HepG2 (cell line): ENCODE results near the gene SCN4B. TPM values are rescaled to one million over a fixed set of nuclear protein-coding genes. Genes with fewer than 3 reads are reported as not detected.

Experiments used
- EED ChIP-seq: sonication (generic); formaldehyde crosslinking; IDR thresholded peaks from 2 replicates; pipeline ENCODE4 v1.5.0; 2020; ENCODE audit warnings: mild to moderate bottlenecking, missing genetic modification reagents
- FOXO1 ChIP-seq: sonication (generic); formaldehyde crosslinking; IDR thresholded peaks from 2 replicates; pipeline ENCODE4 v1.4.0; 2020; ENCODE audit warnings: missing genetic modification reagents
- HNF4A ChIP-seq: sonication (generic); formaldehyde crosslinking; IDR thresholded peaks from 2 replicates; pipeline ENCODE4 v1.4.0; 2020; ENCODE audit warnings: missing genetic modification reagents
- HNF4G ChIP-seq, 2 experiments: sonication (generic) in 1 of 2; formaldehyde crosslinking in 1 of 2; IDR thresholded peaks; 2 replicates each; pipeline versions ENCODE4 v1.4.0 to v1.6.1; 2011 to 2020; ENCODE audit warnings: borderline replicate concordance in 2 of 2, low read depth in 2 of 2, mild to moderate bottlenecking in 2 of 2, low read length in 1 of 2, missing genetic modification reagents in 1 of 2, moderate library complexity in 1 of 2
- IKZF4 ChIP-seq: sonication (generic); formaldehyde crosslinking; IDR thresholded peaks from 2 replicates; pipeline ENCODE4 v1.5.1; 2020; ENCODE audit warnings: borderline replicate concordance, mild to moderate bottlenecking, low read depth, missing genetic modification reagents; ENCODE audit errors: not compliant biosample characterization
- MEIS2 ChIP-seq: sonication (generic); formaldehyde crosslinking; IDR thresholded peaks from 2 replicates; pipeline ENCODE4 v1.9.0; 2021; ENCODE audit warnings: mild to moderate bottlenecking, missing genetic modification reagents
- NFE2 ChIP-seq: sonication (generic); formaldehyde crosslinking; IDR thresholded peaks from 2 replicates; pipeline ENCODE4 v1.4.0; 2020; ENCODE audit warnings: missing genetic modification reagents
- SMC3 ChIP-seq: IDR thresholded peaks from 2 replicates; pipeline ENCODE4 v1.6.1; 2011; ENCODE audit warnings: low read length, improper control_type of control experiment
- SOX6 ChIP-seq, 2 experiments: fragments of 450-650 bp in 1 of 2; sonication (generic) in 1 of 2; formaldehyde crosslinking in 1 of 2; IDR thresholded peaks; 2 replicates each; pipeline versions ENCODE4 v1.4.0 to v1.6.1; 2017 to 2020; ENCODE audit warnings: antibody characterized with exemption in 1 of 2, mild to moderate bottlenecking in 1 of 2, missing genetic modification reagents in 1 of 2
- TARDBP ChIP-seq: sonication (generic); formaldehyde crosslinking; IDR thresholded peaks from 2 replicates; pipeline ENCODE4 v1.8.0; 2022; ENCODE audit warnings: mild to moderate bottlenecking, missing genetic modification reagents
- ZFX ChIP-seq: sonication (generic); formaldehyde crosslinking; IDR thresholded peaks from 2 replicates; pipeline ENCODE4 v1.4.0; 2020; ENCODE audit warnings: mild to moderate bottlenecking, low read depth, missing genetic modification reagents, moderate library complexity
- ZNF615 ChIP-seq: sonication (generic); formaldehyde crosslinking; IDR thresholded peaks from 2 replicates; pipeline ENCODE4 v1.5.0; 2020; ENCODE audit warnings: mild to moderate bottlenecking, missing genetic modification reagents, borderline replicate concordance
- polyA plus RNA-seq, 8 experiments: library from polyadenylated mRNA; depleted of rRNA in 3 of 8; stranded (reverse) in 7 of 8; unstranded in 1 of 8; fragments of >200 nt; fragmentation: Illumina TruSeq in 4 of 8; extraction: Trizol in 4 of 8; gene quantifications; 2 replicates each; pipeline versions ENCODE4 v1.2.1 to v1.2.3, GENCODE V29; 2011 to 2016; ENCODE audit warnings: low read depth in 4 of 8, missing spikeins in 1 of 8, mixed read lengths in 1 of 8; ENCODE audit not compliant: insufficient read depth in 1 of 8
- total RNA-seq, 5 experiments: library from RNA; depleted of rRNA; stranded (reverse); fragments of >200 nt; fragmentation: Illumina TruSeq; extraction: Trizol; gene quantifications; 2 replicates each; pipeline ENCODE4 v1.2.3, GENCODE V29; 2016; ENCODE audit warnings: low read depth in 1 of 5
- TF ChIP-seq, protein P1 (sequence below): sonication (generic); formaldehyde crosslinking; IDR thresholded peaks from 2 replicates; pipeline ENCODE4 v1.4.0; 2020; ENCODE audit warnings: missing genetic modification reagents
- TF ChIP-seq, protein P2 (sequence below): sonication (generic); formaldehyde crosslinking; IDR thresholded peaks from 2 replicates; pipeline ENCODE4 v1.4.0; 2020; ENCODE audit warnings: missing genetic modification reagents
- TF ChIP-seq, protein P3 (sequence below): IDR thresholded peaks from 2 replicates; pipeline ENCODE4 v1.6.1; 2016; ENCODE audit warnings: mild to moderate bottlenecking
- TF ChIP-seq, protein P4 (sequence below): IDR thresholded peaks from 2 replicates; pipeline ENCODE4 v1.6.1; 2016; ENCODE audit warnings: missing genetic modification reagents, missing compliant biosample characterization
- TF ChIP-seq, protein P5 (sequence below): IDR thresholded peaks from 2 replicates; pipeline ENCODE4 v1.6.1; 2012; ENCODE audit warnings: low read length, improper control_type of control experiment
- TF ChIP-seq, protein P6 (sequence below): sonication (generic); formaldehyde crosslinking; IDR thresholded peaks from 2 replicates; pipeline ENCODE4 v1.4.0; 2020; ENCODE audit warnings: mild to moderate bottlenecking, missing genetic modification reagents

The SCN4B gene
- total and polyA plus RNA-seq, 2 of the 13 experiments (the other 11 are each of a cell fraction or from before 2014, with no cell fraction given) = 0.04 to 0.29 TPM

DNA sequence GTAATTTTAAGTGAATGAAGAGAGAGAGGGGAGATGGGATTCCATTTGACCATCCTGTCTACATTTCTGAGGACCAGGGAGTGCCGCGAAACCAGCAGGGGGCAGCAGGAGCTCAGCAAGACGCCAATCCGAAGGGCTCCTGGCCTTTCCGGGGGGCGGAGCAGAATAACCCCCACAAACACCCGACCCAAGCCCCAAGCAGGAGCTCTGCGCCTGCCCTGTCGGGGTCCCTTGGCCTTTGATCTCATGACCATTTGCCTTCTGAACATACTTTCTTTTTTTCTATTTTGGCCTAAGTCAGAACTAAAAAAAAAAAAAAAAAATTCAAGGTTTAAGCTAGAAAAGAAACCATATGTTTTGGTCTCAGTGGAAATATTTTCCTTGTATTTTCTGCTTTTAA lies 45.7 kb upstream of the SCN4B start (continued):
- TF ChIP-seq, protein P1, sequence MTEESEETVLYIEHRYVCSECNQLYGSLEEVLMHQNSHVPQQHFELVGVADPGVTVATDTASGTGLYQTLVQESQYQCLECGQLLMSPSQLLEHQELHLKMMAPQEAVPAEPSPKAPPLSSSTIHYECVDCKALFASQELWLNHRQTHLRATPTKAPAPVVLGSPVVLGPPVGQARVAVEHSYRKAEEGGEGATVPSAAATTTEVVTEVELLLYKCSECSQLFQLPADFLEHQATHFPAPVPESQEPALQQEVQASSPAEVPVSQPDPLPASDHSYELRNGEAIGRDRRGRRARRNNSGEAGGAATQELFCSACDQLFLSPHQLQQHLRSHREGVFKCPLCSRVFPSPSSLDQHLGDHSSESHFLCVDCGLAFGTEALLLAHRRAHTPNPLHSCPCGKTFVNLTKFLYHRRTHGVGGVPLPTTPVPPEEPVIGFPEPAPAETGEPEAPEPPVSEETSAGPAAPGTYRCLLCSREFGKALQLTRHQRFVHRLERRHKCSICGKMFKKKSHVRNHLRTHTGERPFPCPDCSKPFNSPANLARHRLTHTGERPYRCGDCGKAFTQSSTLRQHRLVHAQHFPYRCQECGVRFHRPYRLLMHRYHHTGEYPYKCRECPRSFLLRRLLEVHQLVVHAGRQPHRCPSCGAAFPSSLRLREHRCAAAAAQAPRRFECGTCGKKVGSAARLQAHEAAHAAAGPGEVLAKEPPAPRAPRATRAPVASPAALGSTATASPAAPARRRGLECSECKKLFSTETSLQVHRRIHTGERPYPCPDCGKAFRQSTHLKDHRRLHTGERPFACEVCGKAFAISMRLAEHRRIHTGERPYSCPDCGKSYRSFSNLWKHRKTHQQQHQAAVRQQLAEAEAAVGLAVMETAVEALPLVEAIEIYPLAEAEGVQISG (CRISPR knock-in tag) = peak; percentile 43; the same call in 1 of the 2 replicates
- TF ChIP-seq SMC3 (peak; percentile 87), FOXO1 (CRISPR knock-in tag) (peak; percentile 37; the same call in 1 of the 2 replicates), TARDBP (CRISPR knock-in tag) (peak; percentile 45; the same call in 1 of the 2 replicates), HNF4A (peak; percentile 55), HNF4G (IDR thresholded peaks at IDR 0.05; ENCODE audit: borderline replicate concordance, low read depth, low read length) (peak; percentile 35; the same call in 1 of the 2 replicates), HNF4G (CRISPR knock-in tag; IDR thresholded peaks at IDR 0.05; ENCODE audit: borderline replicate concordance, low read depth) (no peak), NFE2 (CRISPR knock-in tag) (no peak), ZNF615 (CRISPR knock-in tag) (no peak), MEIS2 (CRISPR knock-in tag) (no peak), ZFX (peak; percentile 23; the same call in 1 of the 2 replicates), IKZF4 (CRISPR knock-in tag) (no peak), EED (CRISPR knock-in tag) (no peak), SOX6 (IDR thresholded peaks at IDR 0.05) (no peak), SOX6 (CRISPR knock-in tag; IDR thresholded peaks at IDR 0.05) (peak; percentile 50; the same call in 1 of the 2 replicates)
- TF ChIP-seq, protein P2, sequence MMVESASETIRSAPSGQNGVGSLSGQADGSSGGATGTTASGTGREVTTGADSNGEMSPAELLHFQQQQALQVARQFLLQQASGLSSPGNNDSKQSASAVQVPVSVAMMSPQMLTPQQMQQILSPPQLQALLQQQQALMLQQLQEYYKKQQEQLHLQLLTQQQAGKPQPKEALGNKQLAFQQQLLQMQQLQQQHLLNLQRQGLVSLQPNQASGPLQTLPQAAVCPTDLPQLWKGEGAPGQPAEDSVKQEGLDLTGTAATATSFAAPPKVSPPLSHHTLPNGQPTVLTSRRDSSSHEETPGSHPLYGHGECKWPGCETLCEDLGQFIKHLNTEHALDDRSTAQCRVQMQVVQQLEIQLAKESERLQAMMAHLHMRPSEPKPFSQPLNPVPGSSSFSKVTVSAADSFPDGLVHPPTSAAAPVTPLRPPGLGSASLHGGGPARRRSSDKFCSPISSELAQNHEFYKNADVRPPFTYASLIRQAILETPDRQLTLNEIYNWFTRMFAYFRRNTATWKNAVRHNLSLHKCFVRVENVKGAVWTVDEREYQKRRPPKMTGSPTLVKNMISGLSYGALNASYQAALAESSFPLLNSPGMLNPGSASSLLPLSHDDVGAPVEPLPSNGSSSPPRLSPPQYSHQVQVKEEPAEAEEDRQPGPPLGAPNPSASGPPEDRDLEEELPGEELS = peak; percentile 36; the same call in 1 of the 2 replicates
- TF ChIP-seq, protein P3, sequence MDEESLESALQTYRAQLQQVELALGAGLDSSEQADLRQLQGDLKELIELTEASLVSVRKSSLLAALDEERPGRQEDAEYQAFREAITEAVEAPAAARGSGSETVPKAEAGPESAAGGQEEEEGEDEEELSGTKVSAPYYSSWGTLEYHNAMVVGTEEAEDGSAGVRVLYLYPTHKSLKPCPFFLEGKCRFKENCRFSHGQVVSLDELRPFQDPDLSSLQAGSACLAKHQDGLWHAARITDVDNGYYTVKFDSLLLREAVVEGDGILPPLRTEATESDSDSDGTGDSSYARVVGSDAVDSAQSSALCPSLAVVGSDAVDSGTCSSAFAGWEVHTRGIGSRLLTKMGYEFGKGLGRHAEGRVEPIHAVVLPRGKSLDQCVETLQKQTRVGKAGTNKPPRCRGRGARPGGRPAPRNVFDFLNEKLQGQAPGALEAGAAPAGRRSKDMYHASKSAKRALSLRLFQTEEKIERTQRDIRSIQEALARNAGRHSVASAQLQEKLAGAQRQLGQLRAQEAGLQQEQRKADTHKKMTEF (CRISPR knock-in tag) = peak; percentile 60; the same call in 1 of the 2 replicates
- TF ChIP-seq, protein P4, sequence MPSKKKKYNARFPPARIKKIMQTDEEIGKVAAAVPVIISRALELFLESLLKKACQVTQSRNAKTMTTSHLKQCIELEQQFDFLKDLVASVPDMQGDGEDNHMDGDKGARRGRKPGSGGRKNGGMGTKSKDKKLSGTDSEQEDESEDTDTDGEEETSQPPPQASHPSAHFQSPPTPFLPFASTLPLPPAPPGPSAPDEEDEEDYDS (CRISPR knock-in tag) = no peak
- TF ChIP-seq, protein P5, sequence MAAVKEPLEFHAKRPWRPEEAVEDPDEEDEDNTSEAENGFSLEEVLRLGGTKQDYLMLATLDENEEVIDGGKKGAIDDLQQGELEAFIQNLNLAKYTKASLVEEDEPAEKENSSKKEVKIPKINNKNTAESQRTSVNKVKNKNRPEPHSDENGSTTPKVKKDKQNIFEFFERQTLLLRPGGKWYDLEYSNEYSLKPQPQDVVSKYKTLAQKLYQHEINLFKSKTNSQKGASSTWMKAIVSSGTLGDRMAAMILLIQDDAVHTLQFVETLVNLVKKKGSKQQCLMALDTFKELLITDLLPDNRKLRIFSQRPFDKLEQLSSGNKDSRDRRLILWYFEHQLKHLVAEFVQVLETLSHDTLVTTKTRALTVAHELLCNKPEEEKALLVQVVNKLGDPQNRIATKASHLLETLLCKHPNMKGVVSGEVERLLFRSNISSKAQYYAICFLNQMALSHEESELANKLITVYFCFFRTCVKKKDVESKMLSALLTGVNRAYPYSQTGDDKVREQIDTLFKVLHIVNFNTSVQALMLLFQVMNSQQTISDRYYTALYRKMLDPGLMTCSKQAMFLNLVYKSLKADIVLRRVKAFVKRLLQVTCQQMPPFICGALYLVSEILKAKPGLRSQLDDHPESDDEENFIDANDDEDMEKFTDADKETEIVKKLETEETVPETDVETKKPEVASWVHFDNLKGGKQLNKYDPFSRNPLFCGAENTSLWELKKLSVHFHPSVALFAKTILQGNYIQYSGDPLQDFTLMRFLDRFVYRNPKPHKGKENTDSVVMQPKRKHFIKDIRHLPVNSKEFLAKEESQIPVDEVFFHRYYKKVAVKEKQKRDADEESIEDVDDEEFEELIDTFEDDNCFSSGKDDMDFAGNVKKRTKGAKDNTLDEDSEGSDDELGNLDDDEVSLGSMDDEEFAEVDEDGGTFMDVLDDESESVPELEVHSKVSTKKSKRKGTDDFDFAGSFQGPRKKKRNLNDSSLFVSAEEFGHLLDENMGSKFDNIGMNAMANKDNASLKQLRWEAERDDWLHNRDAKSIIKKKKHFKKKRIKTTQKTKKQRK = no peak
- TF ChIP-seq, protein P6, sequence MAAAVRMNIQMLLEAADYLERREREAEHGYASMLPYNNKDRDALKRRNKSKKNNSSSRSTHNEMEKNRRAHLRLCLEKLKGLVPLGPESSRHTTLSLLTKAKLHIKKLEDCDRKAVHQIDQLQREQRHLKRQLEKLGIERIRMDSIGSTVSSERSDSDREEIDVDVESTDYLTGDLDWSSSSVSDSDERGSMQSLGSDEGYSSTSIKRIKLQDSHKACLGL (CRISPR knock-in tag) = no peak
